ENCODE measurements around the gene MYRF.

DNA sequence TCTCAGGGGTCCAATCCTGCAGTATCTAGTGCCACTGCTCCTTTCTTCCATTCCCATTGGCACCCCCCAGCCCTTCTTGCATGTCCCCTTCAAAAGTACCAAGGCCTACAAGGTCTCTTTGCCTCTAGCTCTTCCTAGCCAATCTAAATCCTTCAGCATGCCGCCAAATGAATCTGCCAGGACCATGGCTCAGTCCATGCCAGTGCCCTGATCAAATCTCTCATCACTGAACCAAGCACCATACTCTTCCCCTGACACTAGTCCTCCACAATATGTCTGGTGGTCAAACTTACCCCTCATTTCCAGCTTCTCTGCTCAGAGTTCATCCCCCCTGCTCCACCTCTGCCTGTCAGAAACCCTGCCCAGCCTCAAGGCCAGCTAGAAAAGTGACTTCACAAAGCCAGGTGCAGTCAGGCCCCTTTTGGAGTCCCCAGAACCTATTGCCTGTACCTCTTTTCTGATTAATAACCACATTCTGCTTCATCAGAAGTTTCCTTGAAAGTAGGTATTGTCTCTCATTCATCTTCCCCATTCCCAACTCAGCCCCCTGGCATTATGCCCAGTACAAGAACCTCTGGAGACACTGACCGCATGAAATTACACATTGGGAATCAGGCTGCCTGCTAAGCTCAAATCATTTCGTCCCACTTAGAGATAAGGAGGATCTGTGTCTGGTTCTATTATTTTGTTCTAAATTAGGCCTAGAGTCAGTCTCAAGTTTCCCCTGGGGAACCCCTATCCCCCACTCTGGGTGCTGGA is 51.6 kb downstream of the MYRF start:
- TF ChIP-seq, protein P1, sequence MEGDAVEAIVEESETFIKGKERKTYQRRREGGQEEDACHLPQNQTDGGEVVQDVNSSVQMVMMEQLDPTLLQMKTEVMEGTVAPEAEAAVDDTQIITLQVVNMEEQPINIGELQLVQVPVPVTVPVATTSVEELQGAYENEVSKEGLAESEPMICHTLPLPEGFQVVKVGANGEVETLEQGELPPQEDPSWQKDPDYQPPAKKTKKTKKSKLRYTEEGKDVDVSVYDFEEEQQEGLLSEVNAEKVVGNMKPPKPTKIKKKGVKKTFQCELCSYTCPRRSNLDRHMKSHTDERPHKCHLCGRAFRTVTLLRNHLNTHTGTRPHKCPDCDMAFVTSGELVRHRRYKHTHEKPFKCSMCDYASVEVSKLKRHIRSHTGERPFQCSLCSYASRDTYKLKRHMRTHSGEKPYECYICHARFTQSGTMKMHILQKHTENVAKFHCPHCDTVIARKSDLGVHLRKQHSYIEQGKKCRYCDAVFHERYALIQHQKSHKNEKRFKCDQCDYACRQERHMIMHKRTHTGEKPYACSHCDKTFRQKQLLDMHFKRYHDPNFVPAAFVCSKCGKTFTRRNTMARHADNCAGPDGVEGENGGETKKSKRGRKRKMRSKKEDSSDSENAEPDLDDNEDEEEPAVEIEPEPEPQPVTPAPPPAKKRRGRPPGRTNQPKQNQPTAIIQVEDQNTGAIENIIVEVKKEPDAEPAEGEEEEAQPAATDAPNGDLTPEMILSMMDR (IDR thresholded peaks at IDR 0.05), result no peak
- no peak for TF ChIP-seq POLR2A (IDR thresholded peaks at IDR 0.05)
- TF ChIP-seq POLR2AphosphoS5 (IDR thresholded peaks at IDR 0.05), result no peak
- no peak for TF ChIP-seq EP300 (IDR thresholded peaks at IDR 0.05)

Measured in stomach (tissue), 4 donors.